ENCODE data around the gene NUDT4B. TPM values are rescaled to one million over a fixed set of nuclear protein-coding genes. Genes with fewer than 3 reads are reported as not detected.
"Not testable (repeated sequence)": the region's sequence is repeated elsewhere in the genome, so short reads cannot be mapped to it uniquely, and the experiment has no call there.

The NUDT4B gene
- 22.9 and 33.2 TPM in 2 replicates for total RNA-seq (2012; rRNA removed)

- H3K27me3 ChIP-seq (ENCODE audit: control insufficient read depth, insufficient read depth, low read length); H3K4me1 ChIP-seq (ENCODE audit: control insufficient read depth, insufficient read depth, low read length); H3K36me3 ChIP-seq (ENCODE audit: insufficient read depth, low read length); H3K9me3 ChIP-seq (replicated peaks; ENCODE audit: low read length); H3K4me2 ChIP-seq (ENCODE audit: low read length); H3K9ac ChIP-seq (ENCODE audit: low read depth, low read length); H3K4me3 ChIP-seq (ENCODE audit: low read length): not testable (repeated sequence)
Observed at GRCh38 chr1:148748563-148749334, at the start of gene NUDT4B. TSS of gene NUDT4B (plus strand) at chr1:148748774. CDS start at chr1:148748953, 179 bp downstream.

GRCh38 chr1:148699357-148699756 is 49.2 kb upstream of the NUDT4B start:
- H3K4me3 ChIP-seq (ENCODE audit: low read length); H3K9me3 ChIP-seq (replicated peaks; ENCODE audit: low read length): not testable (repeated sequence)

GRCh38 chr1:148702242-148702641 is 46.3 kb upstream of the NUDT4B start:
- H3K4me1 ChIP-seq (ENCODE audit: control insufficient read depth, insufficient read depth, low read length); H3K36me3 ChIP-seq (ENCODE audit: insufficient read depth, low read length); H3K9me3 ChIP-seq (replicated peaks; ENCODE audit: low read length); H3K4me2 ChIP-seq (ENCODE audit: low read length); H3K9ac ChIP-seq (ENCODE audit: low read depth, low read length); H3K4me3 ChIP-seq (ENCODE audit: low read length); H3K27me3 ChIP-seq (ENCODE audit: control insufficient read depth, insufficient read depth, low read length): not testable (repeated sequence)

More at GRCh38 chr1:148699357-148699756, 49.2 kb upstream of the NUDT4B start:
- H3K9ac ChIP-seq (ENCODE audit: low read depth, low read length); H3K36me3 ChIP-seq (ENCODE audit: insufficient read depth, low read length); H3K27me3 ChIP-seq (ENCODE audit: control insufficient read depth, insufficient read depth, low read length); H3K4me2 ChIP-seq (ENCODE audit: low read length); H3K4me1 ChIP-seq (ENCODE audit: control insufficient read depth, insufficient read depth, low read length): not testable (repeated sequence)

GRCh38 chr1:148703973-148704591 is 44.5 kb upstream of the NUDT4B start:
- not testable (repeated sequence) for H3K9ac ChIP-seq (ENCODE audit: low read depth, low read length); H3K4me2 ChIP-seq (ENCODE audit: low read length); H3K36me3 ChIP-seq (ENCODE audit: insufficient read depth, low read length); H3K27me3 ChIP-seq (ENCODE audit: control insufficient read depth, insufficient read depth, low read length); H3K4me1 ChIP-seq (ENCODE audit: control insufficient read depth, insufficient read depth, low read length); H3K4me3 ChIP-seq (ENCODE audit: low read length); H3K9me3 ChIP-seq (replicated peaks; ENCODE audit: low read length)

DNA sequence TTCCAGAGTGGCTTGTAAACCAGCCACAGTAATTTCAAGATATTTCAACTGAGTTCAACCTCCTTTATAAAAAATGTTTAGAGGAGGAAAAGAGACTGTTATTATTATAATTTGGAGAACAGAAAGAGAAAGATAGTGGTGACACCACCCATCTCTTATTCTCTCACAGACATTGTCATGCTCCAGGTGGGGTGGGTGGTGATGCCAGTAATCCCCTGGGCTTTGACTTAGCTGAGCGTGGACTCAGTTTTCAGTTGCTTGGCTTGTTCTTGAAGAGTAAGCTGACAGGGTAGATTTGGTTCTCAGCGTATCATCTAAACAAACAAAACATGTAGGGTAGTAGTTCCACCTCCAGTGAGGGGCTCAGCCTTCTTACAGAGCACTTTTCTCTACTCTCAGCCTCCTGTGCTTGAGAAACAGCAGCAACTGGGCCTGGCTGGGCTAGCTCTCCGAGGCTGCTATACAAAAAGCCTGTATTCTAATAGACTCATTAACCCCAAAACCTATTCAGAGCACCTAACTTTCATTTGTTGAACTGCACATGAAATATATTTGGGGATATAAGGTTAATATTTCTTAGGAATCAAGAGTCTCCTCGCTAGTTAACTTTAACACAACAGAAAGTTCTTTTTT is 43.1 kb upstream of the NUDT4B start:
- not testable (repeated sequence) for H3K4me1 ChIP-seq (ENCODE audit: control insufficient read depth, insufficient read depth, low read length); H3K27me3 ChIP-seq (ENCODE audit: control insufficient read depth, insufficient read depth, low read length); H3K36me3 ChIP-seq (ENCODE audit: insufficient read depth, low read length); H3K4me3 ChIP-seq (ENCODE audit: low read length); H3K9me3 ChIP-seq (replicated peaks; ENCODE audit: low read length); H3K4me2 ChIP-seq (ENCODE audit: low read length); H3K9ac ChIP-seq (ENCODE audit: low read depth, low read length)

GRCh38 chr1:148708779-148709333 is 39.7 kb upstream of the NUDT4B start:
- H3K9me3 ChIP-seq (replicated peaks; ENCODE audit: low read length); H3K4me3 ChIP-seq (ENCODE audit: low read length); H3K4me2 ChIP-seq (ENCODE audit: low read length); H3K36me3 ChIP-seq (ENCODE audit: insufficient read depth, low read length); H3K27me3 ChIP-seq (ENCODE audit: control insufficient read depth, insufficient read depth, low read length); H3K9ac ChIP-seq (ENCODE audit: low read depth, low read length); H3K4me1 ChIP-seq (ENCODE audit: control insufficient read depth, insufficient read depth, low read length): not testable (repeated sequence)

DNA sequence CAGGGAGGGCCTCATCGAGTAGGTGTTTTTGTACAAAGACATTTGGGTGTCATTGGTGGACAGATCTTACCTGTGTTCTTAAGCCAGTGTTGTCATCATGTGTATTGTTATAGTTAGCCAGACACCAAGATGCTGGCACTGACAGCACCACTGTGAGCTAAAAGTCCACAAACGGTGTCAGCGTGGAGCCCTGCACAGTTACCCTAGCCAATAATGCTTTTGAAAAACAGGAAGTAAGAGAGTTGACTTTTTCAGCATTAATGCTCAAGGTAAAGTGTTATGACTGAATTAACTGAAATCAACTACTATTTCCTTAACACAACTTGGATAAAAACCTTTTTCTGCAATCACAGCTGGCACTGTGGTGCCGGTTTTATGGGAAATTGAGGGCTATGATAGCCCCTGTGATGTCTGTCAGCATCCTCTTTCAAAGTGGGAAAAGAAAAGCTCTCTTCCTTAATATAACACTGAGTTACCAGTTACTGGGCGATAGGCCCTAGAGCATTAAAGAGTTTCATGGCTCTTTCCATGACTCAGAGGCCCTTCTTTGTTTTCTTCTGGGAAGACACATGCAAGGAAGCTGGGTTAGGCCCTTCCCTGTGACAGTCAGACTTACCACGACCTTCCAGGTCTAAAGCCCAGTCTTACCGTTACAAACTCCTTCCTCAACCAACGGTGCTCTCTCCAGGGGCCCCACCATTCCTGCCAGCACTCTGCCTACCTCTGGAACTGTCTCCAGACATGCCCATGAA is 37.6 kb upstream of the NUDT4B start:
- not testable (repeated sequence) for H3K36me3 ChIP-seq (ENCODE audit: insufficient read depth, low read length); H3K4me1 ChIP-seq (ENCODE audit: control insufficient read depth, insufficient read depth, low read length); H3K4me3 ChIP-seq (ENCODE audit: low read length); H3K9ac ChIP-seq (ENCODE audit: low read depth, low read length); H3K27me3 ChIP-seq (ENCODE audit: control insufficient read depth, insufficient read depth, low read length); H3K4me2 ChIP-seq (ENCODE audit: low read length); H3K9me3 ChIP-seq (replicated peaks; ENCODE audit: low read length)

GRCh38 chr1:148712353-148712752 is 36.2 kb upstream of the NUDT4B start:
- H3K36me3 ChIP-seq (ENCODE audit: insufficient read depth, low read length); H3K9me3 ChIP-seq (replicated peaks; ENCODE audit: low read length); H3K4me2 ChIP-seq (ENCODE audit: low read length); H3K4me3 ChIP-seq (ENCODE audit: low read length); H3K9ac ChIP-seq (ENCODE audit: low read depth, low read length); H3K27me3 ChIP-seq (ENCODE audit: control insufficient read depth, insufficient read depth, low read length); H3K4me1 ChIP-seq (ENCODE audit: control insufficient read depth, insufficient read depth, low read length): not testable (repeated sequence)

DNA sequence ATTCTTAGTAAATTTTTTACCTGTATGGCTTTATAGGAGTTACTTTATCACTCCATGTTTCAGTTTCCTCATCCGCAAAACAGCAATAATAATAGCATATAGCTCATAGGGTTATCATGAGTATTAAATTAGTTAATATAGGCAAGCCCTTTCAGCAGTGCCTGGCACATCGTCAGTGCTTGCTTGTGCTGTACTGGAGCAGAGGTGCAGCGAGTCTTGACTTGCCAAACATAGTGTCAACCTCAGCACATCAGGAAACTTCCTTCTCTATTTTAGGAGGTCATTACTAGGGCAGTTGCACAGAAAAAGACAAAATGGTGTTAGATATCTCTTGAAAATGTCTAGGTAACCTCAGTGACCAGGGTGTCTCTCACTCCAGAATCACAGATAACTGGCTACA is 33.1 kb upstream of the NUDT4B start:
- H3K36me3 ChIP-seq (ENCODE audit: insufficient read depth, low read length); H3K4me1 ChIP-seq (ENCODE audit: control insufficient read depth, insufficient read depth, low read length); H3K9ac ChIP-seq (ENCODE audit: low read depth, low read length); H3K27me3 ChIP-seq (ENCODE audit: control insufficient read depth, insufficient read depth, low read length); H3K9me3 ChIP-seq (replicated peaks; ENCODE audit: low read length); H3K4me3 ChIP-seq (ENCODE audit: low read length); H3K4me2 ChIP-seq (ENCODE audit: low read length): not testable (repeated sequence)

DNA sequence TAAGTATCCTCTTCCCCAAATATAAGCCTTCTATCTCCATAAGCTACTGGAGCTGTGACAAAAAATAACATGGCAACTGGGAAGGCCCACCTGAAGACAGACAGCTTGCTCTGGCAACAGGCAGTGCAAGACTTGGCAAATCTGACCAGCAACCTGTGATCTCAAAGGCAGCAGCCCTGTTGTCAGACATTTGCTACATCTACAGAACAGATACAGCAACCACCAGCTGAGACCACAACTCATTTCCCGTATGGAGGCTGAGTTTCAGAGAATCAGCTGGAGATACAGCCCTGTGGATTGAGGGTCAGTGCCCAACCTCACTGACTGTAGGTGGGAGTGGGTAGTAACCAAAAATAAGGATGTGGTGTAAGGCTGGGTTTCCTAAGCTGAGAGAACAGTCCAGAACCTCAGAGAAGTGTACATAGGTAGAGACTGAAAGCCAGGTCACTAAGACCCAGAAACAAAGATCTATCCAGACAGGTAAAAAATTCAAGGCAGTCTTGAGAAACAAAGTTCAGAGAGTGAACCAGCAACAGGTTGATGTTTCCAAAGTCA is 31.5 kb upstream of the NUDT4B start:
- H3K4me1 ChIP-seq (ENCODE audit: control insufficient read depth, insufficient read depth, low read length); H3K9me3 ChIP-seq (replicated peaks; ENCODE audit: low read length); H3K27me3 ChIP-seq (ENCODE audit: control insufficient read depth, insufficient read depth, low read length); H3K4me3 ChIP-seq (ENCODE audit: low read length); H3K4me2 ChIP-seq (ENCODE audit: low read length); H3K9ac ChIP-seq (ENCODE audit: low read depth, low read length); H3K36me3 ChIP-seq (ENCODE audit: insufficient read depth, low read length): not testable (repeated sequence)

GRCh38 chr1:148720918-148721317 is 27.7 kb upstream of the NUDT4B start:
- not testable (repeated sequence) for H3K9ac ChIP-seq (ENCODE audit: low read depth, low read length); H3K4me3 ChIP-seq (ENCODE audit: low read length); H3K36me3 ChIP-seq (ENCODE audit: insufficient read depth, low read length); H3K4me2 ChIP-seq (ENCODE audit: low read length); H3K27me3 ChIP-seq (ENCODE audit: control insufficient read depth, insufficient read depth, low read length); H3K4me1 ChIP-seq (ENCODE audit: control insufficient read depth, insufficient read depth, low read length); H3K9me3 ChIP-seq (replicated peaks; ENCODE audit: low read length)
